Hippocampal formation (tissue), 2 donors: Measurements from ENCODE around the gene FAM174C.

Experiments
- DNase-seq, 2 donors: peaks; one replicate each; lab custom pipeline; 2025; lab: John Stamatoyannopoulos, UW

The FAM174C gene

DNA sequence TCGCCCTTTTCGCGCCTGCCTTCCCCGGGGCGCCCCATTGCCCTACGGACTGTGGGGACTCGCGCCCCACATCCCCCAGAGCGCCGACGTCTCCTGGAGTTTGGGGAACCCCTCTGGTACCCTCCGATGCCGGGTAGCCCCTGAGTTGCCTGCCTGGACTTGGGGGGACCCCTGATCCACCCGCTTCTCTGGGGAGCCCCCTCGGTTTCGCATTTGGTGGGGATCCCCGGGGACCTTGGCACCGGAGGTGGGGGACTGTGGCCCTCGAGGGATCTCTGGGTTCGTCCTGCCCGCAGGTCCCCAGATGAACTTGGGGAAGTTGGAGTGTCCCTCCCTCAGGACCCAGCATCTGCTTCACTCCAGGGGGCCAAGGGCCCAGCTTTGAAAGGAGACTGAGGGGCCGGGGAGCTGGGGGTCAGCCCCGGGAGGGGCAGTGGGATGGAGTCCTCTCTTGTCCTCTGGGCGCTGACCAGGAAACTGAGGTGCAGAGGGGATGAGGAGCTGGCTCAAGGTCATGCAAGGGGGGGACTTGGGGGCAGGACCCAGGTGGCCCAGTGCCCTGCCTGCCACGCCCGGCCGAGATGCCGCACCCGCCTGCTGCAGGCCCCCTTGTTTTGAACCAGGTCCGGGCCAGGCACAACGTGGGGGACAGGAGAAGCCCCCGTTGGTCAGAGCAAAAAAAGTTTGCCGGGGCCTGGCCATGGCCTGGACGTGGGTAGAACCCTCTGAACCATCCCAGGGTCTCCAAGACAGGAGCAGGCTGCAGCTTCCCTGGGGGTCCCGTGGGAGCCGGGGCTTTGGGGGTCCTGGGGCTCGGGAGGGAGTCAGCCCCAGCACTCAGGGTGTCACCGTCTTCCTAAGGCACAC is 11.4 kb downstream of the FAM174C start:
- no peak for DNase-seq

DNA sequence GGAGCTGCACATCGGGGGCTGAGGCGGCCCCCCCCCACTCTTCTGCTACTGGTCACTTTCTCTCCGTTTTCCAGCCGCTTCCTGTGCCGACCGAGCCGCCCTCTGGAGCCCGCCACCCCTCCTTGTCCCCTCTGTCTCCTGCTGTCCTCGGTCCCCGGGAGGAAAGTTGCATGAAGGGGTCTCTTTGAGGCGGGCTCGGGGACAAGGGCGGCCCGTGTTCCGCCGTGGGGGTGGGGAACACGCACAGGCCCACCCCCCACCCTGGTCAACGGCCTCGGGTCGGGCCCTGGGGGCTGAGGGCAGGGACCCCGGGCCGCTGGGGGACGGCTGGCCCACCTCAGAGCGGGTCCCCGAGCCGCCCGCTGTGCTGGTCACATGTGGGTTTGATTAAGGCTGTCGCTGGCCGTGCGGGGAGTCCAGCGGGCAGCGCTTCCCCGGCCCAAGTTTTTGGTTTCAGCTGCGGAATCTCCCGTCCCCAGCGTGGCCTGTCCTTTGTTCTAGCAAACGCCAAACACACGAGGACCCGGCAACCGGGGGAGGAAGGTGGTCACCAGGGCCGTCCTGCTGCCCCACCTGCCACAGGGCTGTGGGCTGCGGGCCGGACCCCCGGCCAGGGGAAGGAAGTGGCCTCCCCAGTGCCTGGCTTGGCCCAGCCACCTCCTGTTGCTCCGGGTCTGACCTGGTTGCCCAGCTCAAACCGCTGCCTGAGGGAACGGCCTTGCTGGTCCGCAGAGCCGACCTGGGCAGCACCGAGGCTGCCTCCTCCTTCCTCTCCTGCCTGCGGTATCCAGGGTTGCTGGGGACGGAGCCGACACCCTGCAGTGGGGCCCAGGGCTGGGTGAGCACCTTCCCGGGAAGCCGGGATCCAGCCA is 12.3 kb downstream of the FAM174C start:
- DNase-seq: no peak

DNA sequence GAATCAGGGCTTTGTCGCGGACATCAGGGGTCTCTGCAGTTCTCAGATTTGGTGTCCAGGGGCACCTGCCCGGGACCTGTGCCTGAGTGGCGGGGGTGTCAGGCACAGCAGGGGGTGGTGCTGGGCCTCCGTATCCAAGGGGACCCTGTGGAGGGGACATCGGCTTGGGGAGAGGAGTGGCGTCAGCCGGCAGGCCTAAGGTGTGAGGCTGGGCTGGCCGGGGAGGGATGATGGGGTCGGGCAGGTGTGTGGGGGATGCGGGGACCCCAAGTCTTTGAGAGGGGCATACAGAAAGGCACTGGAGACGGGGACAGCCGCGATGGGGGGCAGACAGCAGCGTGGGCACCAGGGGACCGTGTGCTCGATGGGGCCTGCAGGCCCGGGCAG is 12.9 kb downstream of the FAM174C start:
- no peak for DNase-seq

DNA sequence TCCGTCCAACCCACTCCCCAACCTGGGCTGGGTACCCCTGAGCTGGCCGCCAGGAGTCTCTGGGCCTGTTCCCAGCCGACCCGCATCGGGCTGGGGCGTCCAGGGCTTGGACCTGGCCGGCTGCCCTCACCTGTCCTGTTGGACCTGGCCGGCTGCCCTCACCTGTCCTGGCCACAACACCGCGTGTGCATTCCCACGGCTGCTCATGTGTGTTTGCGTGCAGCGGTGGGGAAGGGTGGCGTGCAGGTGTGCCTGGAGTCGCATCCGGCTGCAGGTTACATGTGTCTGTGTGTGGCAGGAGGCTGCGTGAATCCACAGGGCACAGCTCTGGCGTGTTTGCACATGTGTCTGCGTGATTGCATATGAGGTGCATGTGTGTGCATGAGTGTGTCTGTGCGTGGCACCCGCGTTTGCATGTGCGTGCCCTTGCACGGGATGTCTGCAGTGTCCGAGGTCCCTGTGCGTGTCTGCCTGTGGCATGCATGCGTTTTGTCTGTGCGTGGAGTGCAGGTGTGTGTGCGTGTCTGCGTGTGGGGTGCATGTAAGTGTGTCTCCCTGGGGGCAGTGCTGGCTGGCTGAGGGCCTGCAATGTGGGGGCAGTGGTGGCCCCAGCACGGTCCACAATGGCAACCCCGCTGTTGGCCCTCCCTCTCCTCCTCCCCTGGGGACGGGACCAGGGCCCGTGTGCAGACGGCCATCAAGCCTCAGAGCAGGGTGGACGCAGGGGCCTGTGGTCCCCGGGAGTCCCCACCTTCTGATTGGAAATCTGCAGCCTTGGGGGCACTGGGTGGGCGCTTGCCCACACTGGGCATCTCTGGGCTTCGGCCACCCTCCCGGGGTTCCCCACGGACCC is 13.7 kb downstream of the FAM174C start:
- DNase-seq: no peak

DNA sequence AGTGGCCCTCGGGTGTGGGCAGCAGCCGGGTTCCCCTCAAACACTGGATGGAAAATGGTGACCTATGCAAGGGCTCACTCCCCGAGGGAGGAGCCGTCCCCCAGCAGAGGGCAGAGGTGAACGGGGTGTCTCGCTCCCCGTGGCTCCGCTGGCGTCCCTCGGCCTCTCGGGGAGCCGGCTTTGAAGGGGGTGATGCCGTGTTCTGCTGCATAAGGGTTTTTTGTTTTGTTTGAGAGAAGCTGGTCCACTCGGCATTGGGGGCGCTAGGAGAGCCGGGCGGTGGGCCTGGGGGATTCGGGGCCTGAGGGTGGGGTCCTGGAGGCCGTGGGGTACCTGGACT is 14.3 kb downstream of the FAM174C start:
- no peak for DNase-seq

DNA sequence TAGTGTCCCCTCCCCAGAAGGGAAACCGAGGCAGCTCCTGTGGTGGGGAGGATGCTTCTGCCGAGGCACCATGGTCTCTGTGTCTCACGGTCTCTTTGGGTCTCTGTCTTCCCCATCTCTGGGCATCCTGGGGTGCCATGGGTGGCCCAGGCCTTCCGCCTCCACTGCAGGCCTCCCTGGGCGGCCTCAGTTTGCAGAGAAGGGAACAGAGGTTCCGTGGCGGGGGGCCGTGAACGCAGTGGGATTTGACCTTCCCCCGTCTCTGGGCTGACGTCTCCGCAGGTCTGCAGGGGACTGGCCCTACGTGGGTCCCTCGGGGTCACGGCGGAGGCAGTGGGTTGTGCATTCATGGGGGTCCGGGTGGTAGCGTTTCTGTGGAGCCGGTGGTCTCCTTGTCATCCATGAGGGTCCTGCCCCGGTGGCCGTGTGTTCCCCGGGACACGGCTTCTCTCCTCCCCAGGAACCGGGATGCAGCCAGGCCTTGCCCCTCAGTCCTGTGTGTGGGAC is 14.9 kb downstream of the FAM174C start:
- no peak for DNase-seq

DNA sequence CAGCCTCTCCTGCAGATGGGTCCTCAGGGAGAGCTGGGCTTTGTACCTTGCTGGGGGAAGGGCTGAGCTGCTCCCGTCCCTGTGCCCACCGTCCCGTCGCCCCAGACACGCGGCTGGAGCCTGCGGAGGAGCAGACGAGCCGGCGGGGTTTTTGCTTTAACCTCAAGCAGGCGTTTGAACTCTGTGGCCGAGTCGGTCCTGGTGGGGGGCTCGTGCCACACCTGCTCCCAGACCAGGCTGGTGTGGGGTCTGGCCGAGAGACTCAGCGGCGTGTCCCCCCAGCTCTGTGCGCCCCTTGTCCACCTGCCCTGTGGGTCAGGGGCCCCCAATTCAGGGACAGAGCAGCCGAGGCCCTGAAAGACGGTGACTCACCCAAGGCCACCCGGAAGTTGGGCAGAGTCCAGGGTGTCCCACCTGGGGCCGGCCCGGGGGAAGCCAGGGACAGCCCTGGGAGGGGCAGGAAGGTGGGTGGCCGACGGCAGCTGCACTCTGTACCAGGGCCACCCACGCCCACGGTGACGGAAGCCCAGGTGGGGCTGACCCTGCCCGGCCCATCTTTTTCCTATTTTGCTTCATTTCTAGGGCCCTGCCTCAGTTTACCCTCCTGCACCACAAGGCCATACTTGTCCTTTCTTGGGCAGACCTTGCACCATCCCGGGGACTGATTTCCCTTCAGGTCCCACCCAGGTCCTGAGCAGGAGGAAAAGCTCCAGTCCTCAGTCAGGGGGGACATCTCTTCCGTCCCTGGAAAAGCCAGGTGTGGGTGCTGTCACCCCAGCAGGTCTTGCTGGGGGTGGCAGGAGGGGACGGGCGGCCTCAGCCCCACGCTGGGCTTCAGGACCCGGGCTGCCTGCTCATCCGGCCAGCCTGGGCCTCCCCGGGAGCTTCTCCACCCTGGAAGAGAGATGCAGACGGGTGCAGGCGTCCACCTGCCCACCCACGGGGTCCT is 15.6 kb downstream of the FAM174C start:
- DNase-seq: no peak

DNA sequence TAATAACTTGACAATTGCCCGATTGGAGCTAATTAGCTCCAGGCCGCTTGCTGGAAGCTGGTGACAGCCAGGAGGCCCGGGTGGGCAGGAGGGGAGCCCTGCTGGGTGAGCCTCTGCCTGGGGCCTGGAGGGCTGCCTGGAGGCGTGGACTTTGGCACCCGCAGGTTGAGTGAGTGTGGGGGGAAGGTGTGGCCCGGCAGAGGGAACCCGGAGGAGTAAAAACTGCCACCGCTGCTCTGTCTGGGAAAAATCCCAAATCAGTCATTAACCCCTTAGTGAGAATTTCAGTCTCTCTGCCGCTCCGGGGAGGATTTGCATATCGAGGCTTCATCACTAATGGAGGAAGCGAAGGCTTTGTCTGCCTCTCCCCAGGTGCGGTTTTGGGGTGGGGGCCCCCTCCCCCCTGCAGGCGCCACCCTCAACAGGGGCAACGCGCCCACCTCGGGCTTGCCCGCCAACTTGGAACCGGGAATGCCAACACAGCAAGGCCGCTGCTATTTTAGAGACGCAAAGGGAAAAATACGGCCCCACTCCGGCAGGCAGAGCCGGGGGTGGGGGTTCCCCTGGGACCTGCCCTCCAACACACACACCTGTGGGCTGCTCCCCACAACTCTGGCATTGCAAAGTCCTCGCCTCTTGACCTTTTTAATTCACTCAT is 16.6 kb downstream of the FAM174C start:
- DNase-seq: no peak

DNA sequence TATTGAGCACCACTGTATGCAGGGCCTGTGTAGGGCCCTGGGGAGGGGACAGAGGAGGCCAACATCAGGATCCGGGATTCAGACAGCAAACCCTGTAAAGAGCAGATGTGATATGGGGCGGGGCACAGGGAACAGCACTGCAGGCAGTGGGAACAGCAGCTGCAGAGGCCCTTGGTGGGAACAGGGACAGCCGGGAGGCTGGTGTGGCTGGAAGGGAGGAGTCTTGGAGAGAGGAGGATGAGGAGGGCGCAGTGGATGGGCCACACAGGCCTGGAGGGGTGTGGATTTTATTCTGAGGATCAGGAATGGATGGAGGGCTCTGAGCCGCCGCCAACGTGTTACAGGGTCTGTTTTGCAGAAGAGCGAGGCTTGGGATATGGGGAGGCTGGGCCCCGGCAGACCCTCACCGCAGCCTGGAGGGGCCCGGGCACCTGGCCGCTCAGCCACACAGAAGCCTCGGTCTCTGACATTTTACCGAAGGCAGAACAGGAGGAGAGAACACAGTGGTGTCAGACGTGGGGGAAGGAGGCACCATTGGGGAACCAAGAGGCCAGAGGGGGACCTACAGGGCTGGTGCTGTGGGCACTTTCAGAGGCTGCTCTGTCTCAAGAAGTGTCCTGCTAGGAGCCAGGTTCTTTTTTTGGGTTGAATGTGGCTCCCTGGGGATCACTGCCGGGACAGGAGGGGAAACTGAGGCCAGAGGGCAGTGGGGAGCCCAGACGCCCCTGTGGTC is 17.3 kb downstream of the FAM174C start:
- no peak for DNase-seq

DNA sequence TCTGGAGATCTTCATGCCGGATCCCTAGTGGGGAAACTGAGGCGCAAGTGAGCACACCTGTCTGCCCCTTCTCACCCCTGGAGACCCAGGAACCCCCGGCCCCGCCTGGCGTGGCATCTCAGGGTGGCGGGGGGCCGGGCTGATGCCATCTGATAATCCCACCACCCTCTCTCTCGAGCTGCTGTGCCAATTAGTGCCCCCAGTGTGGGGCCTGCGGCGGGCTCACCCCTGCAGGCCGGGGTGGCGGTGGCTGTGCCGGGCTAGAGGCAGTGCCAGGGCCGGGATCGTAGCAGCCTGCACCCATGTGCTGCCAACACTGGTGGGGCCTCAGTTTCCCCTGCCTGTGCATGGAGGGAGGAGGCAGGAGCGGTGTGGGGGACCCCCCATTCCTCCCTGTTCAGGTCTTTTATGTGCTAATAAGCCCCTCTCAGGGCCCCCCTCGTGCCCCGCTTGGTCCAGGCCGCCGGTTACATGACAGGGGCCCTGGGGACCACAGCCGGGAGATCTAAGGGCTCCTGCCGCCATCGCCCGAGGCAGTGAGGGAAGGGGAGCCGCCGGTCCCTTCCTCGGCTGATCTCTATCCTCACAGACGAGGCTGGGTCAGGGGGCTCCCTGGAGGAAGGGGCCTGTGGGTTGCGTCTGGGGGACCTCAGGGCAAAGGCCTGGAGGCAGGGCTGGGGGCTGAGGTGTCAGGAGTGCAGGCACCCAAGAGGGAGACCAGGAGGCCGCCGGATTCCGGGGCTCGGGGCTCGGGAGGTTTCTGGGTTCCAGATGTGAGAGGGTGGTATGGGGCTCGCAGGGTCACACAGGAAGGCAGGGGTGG is 18.7 kb downstream of the FAM174C start:
- DNase-seq: no peak

DNA sequence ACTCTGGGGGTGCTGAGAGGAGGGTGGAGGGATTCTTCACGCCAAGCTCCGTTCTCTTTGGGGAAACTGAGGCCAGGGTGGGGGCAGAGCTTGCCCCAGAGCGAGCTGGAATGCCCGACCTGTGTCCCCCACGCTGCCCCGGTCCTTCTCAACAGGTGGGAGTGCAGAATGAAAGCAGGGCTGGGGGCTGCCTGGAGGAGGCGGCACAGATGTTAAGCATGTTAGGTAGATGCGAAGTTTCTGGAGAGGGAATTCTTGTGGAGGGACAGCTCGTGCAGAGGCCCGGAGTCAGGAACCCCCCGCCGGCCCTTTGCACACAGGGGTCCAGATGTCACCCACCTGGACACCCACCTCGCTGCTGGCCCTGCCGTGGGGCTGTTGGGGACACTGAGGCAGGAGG is 19.4 kb downstream of the FAM174C start:
- no peak for DNase-seq

DNA sequence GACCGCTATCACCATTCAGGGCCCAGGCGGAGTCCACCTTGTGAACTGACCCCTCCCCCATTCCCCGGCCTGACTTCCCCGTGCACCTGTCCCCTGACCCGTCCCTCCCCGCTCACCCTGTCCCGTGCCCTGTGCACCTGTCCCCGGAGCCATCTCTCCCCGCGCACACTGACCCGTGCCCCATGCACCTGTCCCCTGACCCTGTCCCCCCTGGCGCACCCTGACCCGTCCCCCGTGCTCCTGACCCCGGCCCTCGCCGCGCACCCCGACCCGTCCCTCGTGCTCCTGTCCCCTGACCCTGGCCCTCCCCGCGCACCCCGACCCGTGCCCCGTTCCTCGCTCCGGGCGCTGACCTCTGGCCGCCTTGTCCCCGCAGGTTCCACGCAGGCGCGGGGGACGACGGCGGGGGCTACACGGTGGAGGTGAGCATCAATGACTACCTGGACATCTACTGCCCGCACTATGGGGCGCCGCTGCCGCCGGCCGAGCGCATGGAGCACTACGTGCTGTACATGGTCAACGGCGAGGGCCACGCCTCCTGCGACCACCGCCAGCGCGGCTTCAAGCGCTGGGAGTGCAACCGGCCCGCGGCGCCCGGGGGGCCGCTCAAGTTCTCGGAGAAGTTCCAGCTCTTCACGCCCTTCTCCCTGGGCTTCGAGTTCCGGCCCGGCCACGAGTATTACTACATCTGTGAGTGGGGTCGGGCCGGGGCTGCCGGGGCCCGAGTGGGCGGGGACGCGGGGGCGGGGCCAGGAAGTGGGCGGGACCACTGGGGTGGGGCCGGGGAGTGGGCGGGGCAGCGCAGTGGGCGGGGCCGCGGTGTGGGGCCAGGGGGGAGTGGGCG is 20.1 kb downstream of the FAM174C start:
- DNase-seq: no peak

DNA sequence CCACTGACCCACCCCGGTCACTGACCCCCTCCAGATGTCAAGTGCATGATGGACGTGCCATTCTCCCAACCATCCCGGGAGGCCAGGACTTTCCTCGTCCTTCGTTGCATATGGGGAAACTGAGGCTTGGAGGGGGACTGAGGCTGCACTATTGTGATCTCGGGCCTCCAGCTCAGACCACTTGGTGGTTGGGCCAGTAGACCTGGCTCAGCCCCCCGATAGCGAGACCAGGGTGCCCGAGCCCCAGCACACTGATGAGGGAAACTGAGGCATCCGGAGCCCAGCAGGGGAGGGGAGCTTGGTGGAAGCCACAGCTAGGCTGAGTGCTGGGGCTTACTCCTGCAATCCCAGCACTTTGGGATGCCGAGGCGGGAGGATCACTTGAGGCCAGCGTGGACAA is 20.7 kb downstream of the FAM174C start:
- no peak for DNase-seq

DNA sequence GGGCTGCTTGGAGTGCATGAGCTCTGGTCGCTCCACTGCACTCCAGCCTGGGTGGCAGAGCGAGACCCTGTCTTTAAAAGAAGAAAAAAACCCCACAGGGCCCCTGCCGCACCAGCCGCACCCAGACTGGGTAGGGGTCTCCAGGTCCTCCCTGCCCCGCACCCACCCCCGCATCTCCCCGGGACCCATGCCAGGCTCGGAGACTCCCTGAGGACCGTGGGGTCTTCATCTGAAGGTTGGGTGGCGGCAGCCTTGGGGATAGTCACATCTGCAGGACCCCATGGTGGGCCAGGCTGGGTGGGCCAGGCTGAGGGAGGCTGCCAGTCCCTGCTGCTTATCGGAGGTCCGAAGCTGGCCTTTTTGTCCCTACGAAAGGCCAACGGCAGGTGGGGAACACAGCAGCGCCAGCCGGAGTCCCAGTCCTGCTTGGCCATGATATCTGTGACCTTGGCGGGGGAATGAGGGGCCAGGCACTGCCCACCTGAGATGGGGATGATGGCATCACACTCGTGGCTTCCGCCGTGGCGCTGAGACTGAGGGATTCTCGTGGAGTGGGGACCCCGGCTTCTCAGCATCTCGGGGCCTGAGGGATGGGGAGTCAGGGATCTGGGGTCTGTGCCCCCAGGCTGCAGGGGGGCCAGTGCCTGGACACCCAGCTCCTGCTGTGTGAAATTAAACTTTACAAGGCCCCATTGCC is 21.4 kb downstream of the FAM174C start:
- DNase-seq: no peak

DNA sequence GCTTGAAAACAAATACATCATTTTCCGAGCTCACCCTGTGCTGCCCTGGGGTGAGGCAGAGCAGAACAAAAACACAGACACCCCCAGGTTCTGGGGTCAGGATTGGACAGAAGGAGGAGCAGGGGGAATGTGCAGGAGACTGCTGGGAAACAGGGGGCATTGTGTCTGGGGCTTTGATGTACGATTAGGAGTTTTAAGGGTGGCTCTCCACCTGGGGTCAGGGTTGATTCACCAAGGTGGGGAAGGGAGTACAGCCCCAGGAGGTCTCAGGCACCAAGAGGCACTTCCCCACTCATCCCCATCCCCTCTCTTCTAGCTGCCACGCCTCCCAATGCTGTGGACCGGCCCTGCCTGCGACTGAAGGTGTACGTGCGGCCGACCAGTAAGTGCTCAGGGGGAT is 22.9 kb downstream of the FAM174C start:
- no peak for DNase-seq

DNA sequence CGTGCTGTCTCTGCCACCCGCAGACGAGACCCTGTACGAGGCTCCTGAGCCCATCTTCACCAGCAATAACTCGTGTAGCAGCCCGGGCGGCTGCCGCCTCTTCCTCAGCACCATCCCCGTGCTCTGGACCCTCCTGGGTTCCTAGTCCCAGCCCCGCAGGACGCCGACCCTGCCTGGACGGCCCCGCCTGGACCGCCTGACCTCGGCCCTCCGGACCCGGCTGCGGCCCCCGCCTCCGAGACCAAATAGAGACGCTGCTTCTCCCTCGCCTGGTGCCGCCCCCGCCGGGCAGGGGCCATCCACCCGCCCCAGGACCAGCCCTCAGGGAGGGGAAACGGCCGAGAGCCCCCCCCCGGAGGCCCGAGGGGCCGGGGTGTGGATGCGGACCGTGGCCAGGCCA is 24.5 kb downstream of the FAM174C start:
- DNase-seq: no peak
